ENCODE measurements around the gene CYTIP.

Gene CYTIP

DNA sequence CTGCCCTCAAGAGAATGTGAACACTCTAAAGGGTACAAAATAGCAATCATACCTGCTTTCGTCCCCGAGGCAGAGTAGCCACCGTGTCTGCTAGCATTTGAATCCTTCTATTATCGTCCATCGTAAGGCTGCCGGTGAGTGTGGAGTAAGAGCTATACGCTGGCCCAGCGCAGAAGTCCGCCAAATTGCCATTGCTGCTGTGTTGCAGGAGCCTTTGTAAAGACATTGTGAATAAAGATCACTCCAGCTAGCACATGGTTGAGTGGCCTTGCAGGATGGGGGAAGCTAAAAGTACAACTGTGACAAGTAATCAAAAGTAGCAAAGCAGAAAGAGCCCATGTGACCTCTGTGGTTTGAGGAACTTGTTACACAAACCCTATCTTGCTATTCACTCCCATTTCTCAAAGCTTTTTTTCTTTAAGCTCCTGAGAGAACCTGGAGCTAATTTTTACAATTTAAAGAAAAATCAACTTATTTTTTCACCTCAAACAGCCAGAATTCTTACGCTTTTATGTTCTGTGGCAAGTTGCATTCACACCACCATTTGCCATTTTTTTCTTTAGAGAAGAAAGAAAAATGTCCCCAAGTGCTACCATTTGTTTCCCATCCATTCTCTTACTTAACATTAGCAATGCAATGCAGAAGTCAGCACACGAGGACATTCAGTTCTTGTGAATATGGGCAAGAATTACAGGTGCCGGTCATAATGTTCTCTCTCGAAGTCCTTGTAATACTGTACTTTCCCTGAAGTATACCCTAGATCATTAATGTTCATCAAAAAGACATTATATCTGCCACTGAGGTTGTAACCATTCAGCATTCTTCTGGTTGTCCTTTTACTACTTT lies at the start of gene CYTIP:
Gene CYTIP, minus strand, starts transcription at position 295 of the 846 bp plus-strand sequence. Its CDS starts 69 bp downstream, at position 226.
- no peak for DNase-seq (ENCODE audit: low read depth in 2 of 2)

DNA sequence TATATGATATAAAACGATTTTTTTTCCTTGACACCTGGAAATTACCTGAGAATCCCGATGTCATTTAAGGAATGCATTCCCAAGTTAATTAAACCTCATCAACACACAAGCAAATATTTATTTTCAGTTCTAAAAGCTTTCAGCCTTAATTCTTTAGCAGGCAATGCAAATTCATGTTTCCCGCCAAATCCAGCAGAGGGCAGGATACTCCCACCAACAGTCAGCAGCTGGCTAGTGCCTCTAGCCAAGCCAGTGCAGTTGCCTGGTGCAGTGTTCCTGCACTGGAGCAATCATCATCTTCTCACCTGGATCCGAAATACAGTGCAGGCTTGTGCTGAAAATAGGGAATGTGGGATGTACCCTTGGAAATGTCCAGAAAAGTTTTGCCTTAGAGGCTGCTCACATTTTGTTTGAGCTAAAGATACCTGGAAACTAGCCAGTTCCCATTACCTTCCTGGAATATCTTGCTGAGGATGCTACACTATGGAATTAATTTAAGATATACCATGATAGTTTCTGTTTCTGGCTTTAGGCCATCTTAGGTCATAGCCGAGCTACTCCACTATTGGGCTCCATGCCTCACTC lies 48.4 kb upstream of the CYTIP start:
- peak in 1 of 2 experiments; percentile 43 for DNase-seq (ENCODE audit: low read depth in 2 of 2)

DNA sequence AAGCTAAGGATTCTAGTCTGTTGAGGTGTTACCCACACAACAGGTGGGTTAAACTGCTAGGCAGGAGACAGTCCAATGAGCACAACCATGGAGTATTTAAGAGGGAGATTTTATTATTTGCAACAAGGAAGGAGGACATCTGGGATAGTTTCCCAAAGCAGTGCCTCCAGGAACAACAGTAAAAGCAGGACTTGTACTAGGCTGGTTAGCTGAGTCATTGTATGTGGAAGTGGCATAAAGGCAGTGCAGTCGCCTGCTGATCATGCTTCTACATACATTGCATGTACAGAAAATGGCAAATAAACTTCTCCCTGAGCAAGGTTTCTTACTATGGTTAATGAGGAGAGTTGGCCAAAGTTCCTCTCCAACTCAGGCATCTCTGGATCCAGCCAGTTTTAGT lies 46.1 kb upstream of the CYTIP start:
- DNase-seq (ENCODE audit: low read depth in 2 of 2), result no peak

DNA sequence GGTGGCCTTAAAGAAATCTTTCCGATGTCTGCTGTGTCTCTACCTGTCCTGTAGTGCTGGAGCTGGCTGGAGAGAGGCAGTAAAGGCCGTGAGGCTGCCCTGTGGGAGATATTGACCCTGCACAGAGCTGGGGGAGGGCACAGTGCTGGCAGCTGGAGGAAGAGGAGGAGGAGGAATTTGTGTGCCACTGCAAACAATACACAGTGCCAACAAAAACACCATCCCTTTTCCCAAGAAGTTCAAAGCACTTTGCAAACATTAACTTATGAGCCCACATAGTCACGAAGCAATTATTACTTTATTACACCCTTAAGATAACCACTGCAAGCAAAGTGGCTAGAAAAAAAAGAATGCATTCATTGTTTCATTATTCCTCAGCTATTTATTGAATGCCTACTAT lies 45.0 kb upstream of the CYTIP start:
- no peak for DNase-seq (ENCODE audit: low read depth in 2 of 2)

DNA sequence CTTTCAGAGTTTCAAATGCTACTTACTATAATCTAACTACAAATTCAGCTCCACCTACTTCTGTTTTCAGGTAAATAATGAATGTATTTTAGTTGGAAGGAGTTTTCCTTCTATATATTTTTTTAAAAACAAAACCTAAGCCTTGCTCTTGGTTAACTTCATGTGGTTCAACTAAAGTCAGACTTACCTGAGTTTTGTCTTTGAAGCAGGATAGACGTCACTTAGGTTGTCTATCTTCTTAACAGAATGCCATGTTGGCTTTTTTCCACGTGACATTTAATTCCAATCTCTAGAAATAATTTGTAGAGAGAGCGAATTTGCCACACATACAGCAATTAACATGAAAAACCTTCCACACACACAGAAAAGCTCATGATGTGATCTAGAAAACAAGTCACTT lies 43.9 kb upstream of the CYTIP start:
- DNase-seq (ENCODE audit: low read depth in 2 of 2), result no peak

DNA sequence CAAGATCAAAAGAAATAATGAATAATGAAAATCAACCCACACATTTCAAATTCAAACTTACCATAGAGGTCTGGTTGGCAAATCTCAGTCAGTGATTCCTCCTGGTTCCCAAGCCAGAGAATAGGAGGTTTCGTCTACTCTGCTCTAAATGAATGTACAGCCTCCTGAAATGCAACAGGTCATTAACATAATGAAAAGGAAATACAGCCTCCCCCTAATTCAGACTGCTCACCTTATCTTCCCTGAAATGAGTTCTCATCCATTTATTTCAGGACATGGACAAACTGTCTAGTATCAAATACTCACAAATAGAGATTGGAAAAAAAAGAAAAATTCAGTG lies 43.4 kb upstream of the CYTIP start:
- no peak for DNase-seq (ENCODE audit: low read depth in 2 of 2)

DNA sequence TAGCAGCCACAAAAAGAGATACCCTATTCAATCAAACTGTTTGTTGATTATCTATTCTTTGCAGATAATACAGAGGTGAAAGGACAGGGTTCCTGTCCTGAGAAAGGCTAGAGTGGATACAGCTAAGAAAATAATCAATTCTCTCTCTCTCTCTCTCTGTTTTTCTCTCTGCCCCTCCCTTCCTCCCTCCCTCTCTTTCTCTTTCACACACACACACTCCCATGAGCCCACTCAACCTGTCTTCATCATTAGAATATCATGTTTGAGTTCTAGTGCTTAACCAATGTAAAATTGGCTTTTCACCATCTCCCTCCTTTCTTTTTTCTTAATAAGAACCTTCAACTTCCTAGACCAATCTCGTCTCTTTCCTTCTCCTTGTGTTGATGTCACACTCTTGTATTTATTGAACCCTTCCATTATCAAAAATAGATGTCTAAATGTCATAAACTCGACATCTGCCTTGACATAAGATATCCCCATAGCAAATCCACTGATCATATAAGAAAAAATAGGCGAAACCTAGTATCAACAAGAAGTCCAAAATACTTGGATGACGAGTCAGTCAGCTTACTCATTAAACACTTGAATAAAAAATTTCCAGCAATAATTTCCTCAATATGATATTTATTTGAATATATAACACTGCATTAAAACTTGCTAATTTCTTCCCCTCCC lies 42.8 kb upstream of the CYTIP start:
- DNase-seq (ENCODE audit: low read depth in 2 of 2), result peak in 1 of 2 experiments; percentile 20

DNA sequence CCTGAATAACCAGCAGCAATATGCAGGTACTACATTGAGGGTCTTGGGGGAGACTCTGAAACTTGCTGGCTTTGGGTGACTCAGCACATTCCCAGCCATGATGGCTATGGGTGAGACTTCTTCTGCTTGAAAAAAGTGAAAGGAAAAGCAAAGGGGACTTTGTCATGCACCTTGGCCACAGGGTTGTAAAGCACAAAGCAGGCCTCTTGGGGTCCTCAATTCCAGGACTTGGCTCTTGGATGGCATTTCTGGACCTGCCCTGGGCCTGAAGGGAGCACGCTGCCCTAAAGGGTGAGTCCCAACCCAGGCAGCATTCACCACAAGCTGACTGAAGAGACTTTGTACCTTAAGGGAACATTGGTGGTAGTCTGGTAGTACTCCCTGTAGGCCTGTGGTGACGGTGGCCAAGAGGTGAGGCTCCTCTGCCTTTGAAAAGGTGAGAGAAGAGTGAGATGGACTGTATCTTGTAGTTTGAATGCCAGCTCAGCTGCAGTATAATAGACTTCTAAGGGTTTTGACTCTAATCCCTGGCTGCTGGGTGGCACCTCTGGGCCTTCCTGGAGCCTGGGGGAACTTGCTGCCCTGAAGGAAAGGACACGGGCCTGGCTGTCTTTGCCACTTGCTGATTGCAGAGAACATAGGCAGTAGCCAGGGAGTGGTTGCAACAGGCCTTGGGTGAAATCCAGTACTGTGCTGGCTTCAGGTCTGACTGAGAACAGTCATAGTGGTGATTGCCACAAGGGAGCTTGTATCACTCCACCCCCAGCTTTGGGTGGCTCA lies 36.5 kb upstream of the CYTIP start:
- DNase-seq (ENCODE audit: low read depth in 2 of 2), result no peak

DNA sequence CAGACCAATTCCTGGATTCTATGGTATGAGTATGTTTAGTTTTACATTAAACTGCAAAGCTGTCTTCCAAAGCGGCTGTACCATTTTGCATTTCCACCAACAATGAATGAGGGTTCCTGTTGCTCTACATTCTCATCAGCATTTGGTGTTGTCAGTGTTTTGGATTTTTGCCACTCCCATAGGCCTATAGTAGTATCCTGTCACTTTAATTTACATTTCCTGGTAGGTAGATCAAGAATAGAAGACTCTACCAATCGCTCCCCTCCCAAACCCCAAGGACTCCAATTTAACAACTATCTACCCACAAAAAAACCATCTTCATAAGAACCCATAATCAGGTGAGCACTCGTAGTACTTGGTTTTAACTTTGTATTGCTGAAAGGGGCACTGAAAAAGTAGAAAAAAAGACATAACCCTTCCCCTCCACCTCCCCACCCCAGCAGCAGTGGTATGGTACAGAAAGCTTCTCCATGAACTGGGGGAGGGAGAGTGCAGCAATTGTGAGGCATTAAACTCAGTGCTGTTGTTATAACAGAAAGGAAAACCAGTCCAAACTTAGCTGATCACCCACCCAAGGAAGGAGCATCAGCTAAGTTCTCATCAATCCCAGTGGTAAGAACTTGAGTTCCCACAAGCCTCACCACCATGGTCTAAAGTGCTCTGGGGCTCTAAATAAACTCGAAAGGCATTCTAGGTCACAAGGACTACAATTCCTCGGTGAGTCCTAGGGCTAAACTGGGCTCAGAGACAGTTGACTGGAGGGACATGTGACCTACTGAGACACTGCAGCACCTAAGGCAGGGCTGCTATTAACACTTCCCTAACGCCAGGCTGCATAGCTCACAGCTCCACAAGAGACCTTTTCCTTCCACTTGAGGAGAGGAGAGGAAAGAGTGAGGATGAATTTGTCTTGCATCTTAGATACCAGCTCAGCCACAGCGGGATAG lies 35.5 kb upstream of the CYTIP start:
- no peak for DNase-seq (ENCODE audit: low read depth in 2 of 2)

DNA sequence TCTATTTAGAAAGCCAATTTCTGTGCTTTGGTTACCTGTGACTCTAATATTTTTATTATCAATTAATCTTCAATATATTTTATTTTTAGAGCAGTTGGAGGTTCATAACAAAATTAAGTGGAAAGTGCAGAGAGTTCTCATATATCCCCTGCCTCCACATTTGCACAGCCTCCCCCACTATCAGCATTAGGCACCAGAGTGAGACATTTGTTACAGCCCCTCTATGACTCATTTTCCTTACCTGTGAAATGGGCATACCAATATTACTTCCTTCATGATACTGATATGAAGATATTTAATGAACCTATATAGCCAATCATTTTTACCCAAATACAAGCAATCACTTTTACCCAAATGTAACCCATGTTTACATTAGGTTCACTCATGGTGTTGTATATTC lies 34.0 kb upstream of the CYTIP start:
- DNase-seq (ENCODE audit: low read depth in 2 of 2), result no peak

DNA sequence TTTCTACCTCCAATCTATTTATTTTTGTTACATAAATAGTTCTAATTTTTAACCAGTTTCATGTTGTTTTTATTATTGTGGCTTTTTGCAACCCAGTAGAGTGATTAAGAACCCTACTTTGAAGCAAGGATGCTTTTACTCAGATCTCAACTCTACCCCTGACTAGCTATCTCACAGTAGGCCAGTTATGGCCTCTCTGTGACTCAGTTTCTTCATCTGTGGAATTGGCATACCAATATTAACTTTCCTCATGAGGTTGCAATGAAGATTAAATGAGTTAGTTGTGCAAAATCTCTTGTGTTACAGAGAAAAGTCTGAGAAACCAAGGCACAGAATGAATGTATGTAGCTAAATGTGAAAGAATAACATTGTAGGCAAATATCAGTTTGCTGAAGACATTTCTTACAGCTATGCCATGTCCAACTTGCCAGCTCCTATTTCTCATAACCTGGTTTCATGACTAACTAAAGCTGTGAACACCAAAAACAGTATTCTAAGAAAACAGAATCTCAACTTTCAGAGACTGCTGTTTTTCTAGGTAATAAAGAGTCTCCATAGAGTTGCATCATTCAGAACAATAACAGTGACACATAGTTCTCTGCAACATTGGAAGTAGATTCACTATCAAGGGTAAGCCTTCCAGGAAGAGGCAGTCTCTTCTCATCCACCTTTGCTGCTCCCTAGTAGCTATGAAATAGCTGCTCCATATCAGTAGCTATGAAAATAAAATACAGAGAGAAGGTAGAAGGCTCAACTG lies 33.2 kb upstream of the CYTIP start:
- DNase-seq (ENCODE audit: low read depth in 2 of 2), result no peak

DNA sequence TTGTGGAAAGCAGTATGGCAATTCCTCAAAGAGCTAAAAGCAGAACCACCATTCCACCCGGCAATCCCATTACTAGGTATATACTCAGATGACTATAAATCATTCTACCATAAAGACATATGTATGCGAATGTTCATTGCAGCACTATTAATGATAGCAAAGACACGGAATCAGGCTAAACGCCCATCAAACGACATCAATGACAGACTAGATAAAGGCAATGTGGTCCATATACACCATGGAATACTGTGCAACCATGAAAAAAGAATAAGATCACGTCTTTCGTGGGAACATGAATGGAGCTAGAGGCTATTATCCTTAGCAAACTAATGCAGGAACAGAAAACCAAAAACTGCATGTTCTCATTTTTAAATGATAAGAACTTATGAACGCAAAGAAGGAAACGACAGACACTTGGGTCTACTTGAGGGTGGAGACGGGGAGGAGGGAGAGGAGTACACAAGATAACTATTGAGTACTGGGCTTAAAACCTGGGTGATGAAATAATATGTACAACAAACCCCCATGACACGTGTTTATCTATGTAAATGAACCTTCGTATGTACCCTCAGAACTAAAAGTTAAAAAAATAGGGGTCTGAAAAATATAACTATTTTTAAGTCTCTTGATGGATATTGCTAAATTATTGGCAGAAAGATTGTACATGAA lies 32.0 kb upstream of the CYTIP start:
- DNase-seq (ENCODE audit: low read depth in 2 of 2), result no peak

DNA sequence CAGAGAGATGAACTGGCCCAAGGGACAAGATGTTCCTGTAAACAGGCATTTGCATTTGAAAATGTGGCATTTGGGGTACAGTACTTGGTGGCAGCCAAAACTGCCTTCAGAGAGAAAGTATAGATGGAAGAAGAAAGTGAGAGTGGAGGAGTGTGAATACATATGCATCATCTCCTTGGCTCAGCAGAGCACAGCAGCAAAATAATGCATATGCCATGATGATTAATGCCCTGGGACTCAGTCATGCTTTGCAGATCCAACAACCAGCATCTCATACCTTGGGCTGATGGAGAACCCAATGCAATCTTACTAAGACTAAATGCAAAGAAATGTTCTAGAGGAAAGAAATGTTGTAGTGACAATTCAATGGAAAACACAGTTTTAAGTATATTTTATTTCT lies 29.7 kb upstream of the CYTIP start:
- no peak for DNase-seq (ENCODE audit: low read depth in 2 of 2)

DNA sequence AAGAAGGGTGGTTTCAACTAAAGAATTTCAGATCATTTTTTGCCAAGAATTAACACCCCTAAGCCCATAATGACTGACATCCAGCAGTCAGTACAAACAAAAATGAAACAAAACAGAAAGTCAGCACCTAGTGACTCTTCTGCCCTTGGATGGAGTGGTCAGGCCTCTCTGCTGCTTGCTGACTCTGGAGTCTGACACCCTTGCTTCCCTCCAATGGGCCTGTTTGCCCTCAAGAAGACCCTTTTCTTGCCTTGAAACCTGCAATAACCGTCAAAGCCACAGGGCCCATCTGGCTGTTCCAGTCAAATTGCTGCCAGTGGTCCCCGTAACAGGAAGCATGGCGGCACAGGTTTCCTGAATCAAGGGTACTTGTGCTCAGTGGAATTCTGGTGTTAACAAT lies 27.2 kb upstream of the CYTIP start:
- no peak for DNase-seq (ENCODE audit: low read depth in 2 of 2)

DNA sequence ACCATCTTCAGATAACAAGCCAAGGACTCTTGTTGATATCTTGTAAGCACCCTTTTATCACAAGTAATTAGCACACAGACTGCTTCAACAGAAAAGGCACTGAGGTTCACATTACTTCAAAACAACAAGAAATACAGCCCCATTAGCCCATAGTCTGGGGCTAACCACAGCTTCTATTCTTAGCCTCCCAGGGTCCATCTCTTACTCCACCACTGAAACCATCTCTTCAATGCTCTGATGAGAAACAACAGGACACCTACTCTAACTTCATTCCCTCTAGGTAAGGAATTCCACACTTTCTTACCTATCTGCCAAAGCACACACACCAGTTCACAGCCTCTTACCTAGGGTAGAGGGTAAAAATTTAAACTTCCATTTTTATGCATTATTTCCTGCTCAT lies 26.4 kb upstream of the CYTIP start:
- DNase-seq (ENCODE audit: low read depth in 2 of 2), result no peak

DNA sequence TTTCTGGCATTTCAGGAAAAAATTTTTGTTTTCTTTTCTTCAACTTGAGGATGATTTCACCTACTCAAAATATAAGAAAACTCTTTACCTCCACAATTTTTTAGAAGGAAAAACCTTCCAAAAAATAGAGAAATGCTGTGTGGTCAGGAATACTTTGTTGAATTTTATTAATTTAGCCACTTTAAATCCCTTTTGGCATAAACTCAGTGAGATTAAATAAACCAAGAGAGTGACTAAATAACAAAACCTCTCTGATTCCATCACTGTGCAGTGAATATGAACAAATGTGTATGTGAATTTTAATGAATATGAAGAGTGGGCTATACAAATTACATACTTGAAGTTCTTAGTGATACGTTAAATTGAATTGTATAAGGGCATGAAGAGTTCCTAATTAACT lies 25.8 kb upstream of the CYTIP start:
- no peak for DNase-seq (ENCODE audit: low read depth in 2 of 2)

DNA sequence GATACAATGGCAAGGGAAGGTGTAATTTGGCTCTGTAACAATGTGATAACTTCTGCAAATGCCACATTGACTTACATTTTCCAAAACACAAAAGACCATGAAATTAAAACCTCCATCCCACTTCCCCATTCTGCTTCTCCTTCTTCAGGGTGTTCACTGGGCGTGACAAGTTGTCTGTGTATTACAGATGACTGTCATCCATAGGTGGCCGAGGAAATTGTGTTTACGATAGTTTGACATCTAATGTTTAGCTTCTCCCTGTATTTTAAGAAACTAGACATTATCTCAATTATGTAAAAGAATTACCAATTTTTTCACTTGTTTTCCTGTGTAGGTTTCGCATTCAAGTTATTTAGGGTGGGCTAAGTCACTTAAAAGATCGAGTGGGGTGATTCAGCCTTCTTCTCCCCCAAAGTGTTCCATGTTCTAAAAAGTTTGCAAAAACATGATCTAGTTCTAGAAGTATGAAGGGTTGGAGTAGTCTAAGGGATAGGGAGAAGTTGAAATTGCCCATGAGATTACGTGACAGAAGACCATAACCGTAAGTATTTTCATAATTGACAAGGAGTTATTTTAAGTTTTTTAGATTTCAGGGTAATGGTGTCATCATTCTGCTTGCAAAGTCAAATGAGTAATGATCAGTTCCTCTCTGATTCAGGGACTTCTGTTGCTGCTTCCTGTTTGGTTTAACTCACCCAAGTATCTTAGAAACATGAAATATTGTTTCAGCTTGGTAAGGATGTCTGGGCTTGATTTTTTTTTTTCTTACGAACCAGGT lies 25.2 kb upstream of the CYTIP start:
- peak; percentile 67 to 72 for DNase-seq (ENCODE audit: low read depth in 2 of 2)

DNA sequence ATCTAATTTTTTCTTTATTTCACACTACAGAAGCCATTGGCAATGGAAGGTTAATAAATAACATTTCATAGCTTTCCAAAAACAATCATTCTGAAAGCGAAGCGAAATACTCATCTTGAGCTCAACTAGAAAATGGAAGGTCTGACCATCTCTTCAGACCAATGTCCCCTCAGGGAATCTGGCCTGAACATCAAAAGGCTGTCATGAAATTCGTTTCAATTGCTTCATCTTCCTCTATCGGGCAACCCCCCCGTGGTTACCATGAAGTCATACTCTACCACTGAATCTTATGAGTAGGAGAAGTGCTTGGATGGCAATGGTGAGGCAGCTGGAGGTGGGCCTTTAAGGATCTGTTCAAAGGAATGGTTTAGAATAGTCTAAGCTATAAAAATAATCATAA lies 22.9 kb upstream of the CYTIP start:
- DNase-seq (ENCODE audit: low read depth in 2 of 2), result no peak

DNA sequence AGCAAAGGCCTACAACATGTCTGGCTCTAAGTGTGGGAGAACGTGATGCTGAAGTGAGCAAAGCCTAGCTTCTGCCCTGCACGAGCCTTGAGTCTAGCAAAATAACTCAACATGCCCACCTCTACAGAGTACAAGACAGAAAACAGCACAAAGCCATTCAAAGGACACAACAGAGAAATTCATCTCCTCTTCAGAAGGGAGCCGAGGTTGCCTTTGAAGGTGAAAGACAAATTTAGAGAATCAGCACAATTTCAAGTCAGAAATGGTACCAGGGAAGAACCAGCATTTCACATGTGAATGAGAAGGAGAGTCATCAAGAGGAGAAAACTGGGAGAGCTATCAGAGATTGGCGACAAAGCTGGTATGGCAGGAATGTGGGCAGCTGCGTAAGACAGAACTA lies 21.7 kb upstream of the CYTIP start:
- no peak for DNase-seq (ENCODE audit: low read depth in 2 of 2)
